Activated CD4-positive, alpha-beta T cell treated with anti-CD3 and anti-CD28 coated beads, Interleukin-10, Interleukin-2, amounts not matched to agents 100 ng/mL and 50 ng/mL, durations not matched to agents 16 hours and 8 hours (primary cell): ENCODE measurements around the gene GJA3.

Experiments
- DNase-seq: peaks from one replicate; pipeline ENCODE4 v3.0.0-alpha.2; 2020

GJA3 gene

GRCh38 chr13:20148501-20149183, 12.2 kb downstream of the GJA3 start:
- DNase-seq, result no peak

GRCh38 chr13:20146381-20146780, 14.5 kb downstream of the GJA3 start:
- DNase-seq, result no peak

- DNase-seq, result no peak
Measured at GRCh38 chr13:20145521-20145920, 15.3 kb downstream of the GJA3 start.

- DNase-seq, result no peak
Measured at GRCh38 chr13:20144141-20144850, 16.6 kb downstream of the GJA3 start.

GRCh38 chr13:20142927-20143480, 17.8 kb downstream of the GJA3 start:
- DNase-seq, result no peak

- no peak for DNase-seq
Measured at GRCh38 chr13:20142023-20142926, 18.6 kb downstream of the GJA3 start.

- DNase-seq, result no peak
Measured at GRCh38 chr13:20141238-20142022, 19.4 kb downstream of the GJA3 start.

- DNase-seq, result no peak
Measured at GRCh38 chr13:20140487-20140886, 20.4 kb downstream of the GJA3 start.

GRCh38 chr13:20137875-20138274, 23.0 kb downstream of the GJA3 start:
- DNase-seq, result no peak

GRCh38 chr13:20136781-20137703, 23.8 kb downstream of the GJA3 start:
- DNase-seq, result peak; percentile 65

- DNase-seq, result no peak
Measured at GRCh38 chr13:20134732-20135131, 26.1 kb downstream of the GJA3 start.

GRCh38 chr13:20132052-20132634, 28.7 kb downstream of the GJA3 start:
- DNase-seq, result no peak

GRCh38 chr13:20131057-20131832, 29.6 kb downstream of the GJA3 start:
- DNase-seq, result no peak

GRCh38 chr13:20130652-20131051, 30.2 kb downstream of the GJA3 start:
- no peak for DNase-seq

- no peak for DNase-seq
Measured at GRCh38 chr13:20130012-20130411, 30.8 kb downstream of the GJA3 start.

- DNase-seq, result no peak
Measured at GRCh38 chr13:20129076-20129475, 31.8 kb downstream of the GJA3 start.

- DNase-seq, result no peak
Measured at GRCh38 chr13:20128459-20128931, 32.4 kb downstream of the GJA3 start.

- peak; percentile 55 for DNase-seq
Measured at GRCh38 chr13:20127562-20128458, 33.0 kb downstream of the GJA3 start.

GRCh38 chr13:20127262-20127561, 33.6 kb downstream of the GJA3 start:
- DNase-seq, result peak; percentile 17
